ENCODE measurements around the gene GSTM2.

The GSTM2 gene

GRCh38 chr1:109717729-109718128 lies 49.9 kb downstream of the GSTM2 start:
- no peak for DNase-seq (ENCODE audit: extremely low read depth, insufficient read length)
- H3K36me3 ChIP-seq (ENCODE audit: control insufficient read depth, insufficient read depth, low read length): no peaks in the 10 kb centered on the region
- no peaks in the 10 kb centered on the region for H3K27me3 ChIP-seq (replicated peaks; ENCODE audit: control insufficient read depth, insufficient read depth, low read length)
- TF ChIP-seq CTCF (IDR thresholded peaks at IDR 0.05; ENCODE audit: insufficient read depth, low read length, poor library complexity, severe bottlenecking): no peak
- H3K4me3 ChIP-seq (replicated peaks; ENCODE audit: low read depth, low read length): no peak overlapping the region

GRCh38 chr1:109718495-109718894 lies 50.6 kb downstream of the GSTM2 start:
- Histone ChIP-seq H3K4me3 (replicated peaks; ENCODE audit: low read depth, low read length) (no peak overlapping the region), H3K36me3 (ENCODE audit: control insufficient read depth, insufficient read depth, low read length) (no peaks in the 10 kb centered on the region), H3K27me3 (replicated peaks; ENCODE audit: control insufficient read depth, insufficient read depth, low read length) (no peaks in the 10 kb centered on the region)
- peak; percentile 10 for TF ChIP-seq CTCF (IDR thresholded peaks at IDR 0.05; ENCODE audit: insufficient read depth, low read length, poor library complexity, severe bottlenecking)
- no peak for DNase-seq (ENCODE audit: extremely low read depth, insufficient read length)

GRCh38 chr1:109719337-109719837 lies 51.5 kb downstream of the GSTM2 start:
- TF ChIP-seq CTCF (IDR thresholded peaks at IDR 0.05; ENCODE audit: insufficient read depth, low read length, poor library complexity, severe bottlenecking): no peak
- no peaks in the 10 kb centered on the region for H3K27me3 ChIP-seq (replicated peaks; ENCODE audit: control insufficient read depth, insufficient read depth, low read length)
- peak; percentile 20 for DNase-seq (ENCODE audit: extremely low read depth, insufficient read length)
- H3K36me3 ChIP-seq (ENCODE audit: control insufficient read depth, insufficient read depth, low read length): no peaks in the 10 kb centered on the region
- no peak overlapping the region for H3K4me3 ChIP-seq (replicated peaks; ENCODE audit: low read depth, low read length)

GRCh38 chr1:109721042-109721441 lies 53.2 kb downstream of the GSTM2 start:
- no peak for TF ChIP-seq CTCF (IDR thresholded peaks at IDR 0.05; ENCODE audit: insufficient read depth, low read length, poor library complexity, severe bottlenecking)
- H3K36me3 ChIP-seq (ENCODE audit: control insufficient read depth, insufficient read depth, low read length): no peaks in the 10 kb centered on the region
- H3K4me3 ChIP-seq (replicated peaks; ENCODE audit: low read depth, low read length): no peak overlapping the region
- no peaks in the 10 kb centered on the region for H3K27me3 ChIP-seq (replicated peaks; ENCODE audit: control insufficient read depth, insufficient read depth, low read length)
- no peak for DNase-seq (ENCODE audit: extremely low read depth, insufficient read length)

- DNase-seq (ENCODE audit: extremely low read depth, insufficient read length): no peak
- no peaks in the 10 kb centered on the region for H3K27me3 ChIP-seq (replicated peaks; ENCODE audit: control insufficient read depth, insufficient read depth, low read length)
- H3K4me3 ChIP-seq (replicated peaks; ENCODE audit: low read depth, low read length): no peak overlapping the region
- no peak for TF ChIP-seq CTCF (IDR thresholded peaks at IDR 0.05; ENCODE audit: insufficient read depth, low read length, poor library complexity, severe bottlenecking)
- no peaks in the 10 kb centered on the region for H3K36me3 ChIP-seq (ENCODE audit: control insufficient read depth, insufficient read depth, low read length)
These were observed 54.1 kb downstream of the GSTM2 start for GRCh38 chr1:109721971-109722370.
